Vagina (tissue), 2 donors: ENCODE data around the gene MLYCD. TPM values are rescaled to one million over a fixed set of nuclear protein-coding genes. Genes with fewer than 3 reads are reported as not detected.

Experiments used
- DNase-seq, 2 donors: peaks; one replicate each; pipeline ENCODE4 v3.0.0-alpha.2; 2017; ENCODE audit errors: extremely low spot score in 2 of 2
- H3K27ac ChIP-seq: fragments of 200-600 bp; sonication (generic); one replicate; pipeline ENCODE4 v1.5.1; 2019
- H3K27me3 ChIP-seq: fragments of 200-600 bp; sonication (generic); one replicate; pipeline ENCODE4 v1.5.1; 2019
- H3K36me3 ChIP-seq, 2 donors: fragments of 200-600 bp; sonication (generic); one replicate each; pipeline ENCODE4 v1.5.1; 2017 to 2019
- H3K4me1 ChIP-seq: fragments of 200-600 bp; sonication (generic); one replicate; pipeline ENCODE4 v1.5.1; 2019
- H3K4me3 ChIP-seq, 2 donors: fragments of 200-600 bp; sonication (generic); 1 replicate in 1 of 2; 2 replicates in 1 of 2; pipeline ENCODE4 v1.5.1; 2016 to 2019
- H3K9me3 ChIP-seq: fragments of 200-600 bp; sonication (generic); one replicate; pipeline ENCODE4 v1.5.1; 2019
- CTCF ChIP-seq, 3 experiments: fragments of 450-650 bp in 2 of 3; fragments of 200-600 bp in 1 of 3; sonication (generic) in 1 of 3; IDR thresholded peaks; one replicate each; pipeline ENCODE4 v1.5.1; 2017 to 2019; ENCODE audit warnings: antibody characterized with exemption in 3 of 3, mild to moderate bottlenecking in 2 of 3, moderate library complexity in 2 of 3
- POLR2A ChIP-seq, 2 donors: fragments of 450-650 bp; IDR thresholded peaks; one replicate each; pipeline ENCODE4 v1.6.1; 2017; ENCODE audit warnings: antibody characterized with exemption in 2 of 2, mild to moderate bottlenecking in 2 of 2, moderate library complexity in 2 of 2
- POLR2AphosphoS5 ChIP-seq, 2 donors: sonication (generic); formaldehyde crosslinking; IDR thresholded peaks; one replicate each; pipeline ENCODE4 v1.9.0; 2017; ENCODE audit warnings: antibody characterized with exemption in 2 of 2, mild to moderate bottlenecking in 2 of 2, low read depth in 1 of 2; ENCODE audit not compliant: insufficient read depth in 1 of 2
- intact Hi-C: fragments of 100-400 bp; cut with DNase I; formaldehyde crosslinking; loops from one replicate; pipeline ENCODE4 v1.15.1; 2023
- total RNA-seq: library from RNA; depleted of rRNA; stranded (reverse); fragments of >200 nt; gene quantifications from one replicate; pipeline ENCODE4 v1.2.3, GENCODE V29; 2016

The MLYCD gene
- total RNA-seq, 1 donor from 2014 or later, result 8.8 TPM

DNA sequence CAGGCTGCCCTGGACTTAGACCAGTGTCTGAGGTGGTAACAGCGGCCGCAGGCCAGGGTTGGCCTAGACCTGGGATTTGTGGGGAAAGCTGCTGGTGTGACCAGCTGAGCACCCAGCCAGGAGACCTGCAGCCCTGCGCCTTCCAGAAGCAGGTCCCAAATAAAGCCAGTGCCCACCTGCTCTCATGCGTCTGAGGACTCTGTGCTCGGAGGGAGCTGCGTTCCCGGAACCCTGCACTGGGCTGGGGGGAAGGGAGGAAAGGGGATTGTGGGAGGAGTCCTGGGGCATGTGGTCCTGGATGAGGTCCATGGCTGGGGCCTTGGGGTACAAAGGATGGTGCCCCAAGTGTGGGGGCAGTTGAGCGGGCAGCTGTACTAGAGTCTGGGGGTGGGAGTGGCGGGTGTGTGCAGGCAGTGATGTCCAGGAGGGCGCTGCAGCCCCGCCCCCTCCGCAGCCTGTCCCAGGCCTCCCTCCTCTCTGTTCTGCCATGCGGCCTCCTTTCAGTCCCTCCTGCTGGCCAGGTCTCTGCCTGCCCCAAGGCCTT, 67.3 kb downstream of the MLYCD start:
- H3K36me3 ChIP-seq, result no peaks in the 10 kb centered on the region
- H3K9me3 ChIP-seq, result no peaks in the 10 kb centered on the region
- no peaks in the 10 kb centered on the region for H3K4me1 ChIP-seq
- H3K27me3 ChIP-seq, result no peaks in the 10 kb centered on the region
- no peak for DNase-seq
- intact Hi-C loops, result loop anchor here (10.0 kb wide), 2 partner anchors 99 to 519 kb away; no protein-coding TSS in a partner anchor
- H3K4me3 ChIP-seq, result no peak overlapping the region
- no peak overlapping the region for H3K27ac ChIP-seq
- TF ChIP-seq POLR2A (IDR thresholded peaks at IDR 0.05) (no peak), CTCF (IDR thresholded peaks at IDR 0.05) (no peak), POLR2AphosphoS5 (IDR thresholded peaks at IDR 0.05; ENCODE audit: insufficient read depth in 1 of 2, low read depth in 1 of 2) (no peak)

GRCh38 chr16:83967091-83967490, 68.2 kb downstream of the MLYCD start:
- H3K27ac ChIP-seq, result no peak overlapping the region
- no peaks in the 10 kb centered on the region for H3K36me3 ChIP-seq
- no peak for TF ChIP-seq POLR2A (IDR thresholded peaks at IDR 0.05)
- no peak for TF ChIP-seq CTCF (IDR thresholded peaks at IDR 0.05)
- no peak for TF ChIP-seq POLR2AphosphoS5 (IDR thresholded peaks at IDR 0.05; ENCODE audit: insufficient read depth in 1 of 2, low read depth in 1 of 2)
- no peaks in the 10 kb centered on the region for H3K4me1 ChIP-seq
- no peak overlapping the region for H3K4me3 ChIP-seq
- H3K27me3 ChIP-seq, result no peaks in the 10 kb centered on the region
- H3K9me3 ChIP-seq, result no peaks in the 10 kb centered on the region
- intact Hi-C loops, result loop anchor here (10.0 kb wide), 2 partner anchors 98 to 518 kb away; no protein-coding TSS in a partner anchor
- DNase-seq, result no peak

DNA sequence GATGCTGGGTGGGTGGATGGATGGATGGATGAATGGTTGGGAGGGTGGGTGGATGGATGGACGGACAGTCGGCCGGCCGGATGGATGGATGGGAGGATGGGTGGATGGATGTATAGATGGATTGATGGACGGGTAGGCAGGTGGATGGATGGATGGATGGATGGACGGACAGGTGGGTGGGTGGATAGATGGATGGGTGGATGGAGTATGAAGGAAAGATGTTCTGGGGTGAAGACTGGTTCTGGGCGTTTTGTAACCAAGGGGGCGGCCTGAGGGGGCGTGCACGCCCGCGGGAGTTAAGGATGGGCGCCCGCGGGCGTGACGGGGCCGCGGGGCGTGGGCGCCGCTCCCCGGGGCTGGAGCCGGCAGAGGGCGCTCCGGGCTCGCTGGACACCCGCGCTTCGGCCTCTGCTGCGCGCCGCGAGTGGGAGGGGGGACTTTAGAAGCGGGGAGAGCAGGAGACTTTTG, 69.0 kb downstream of the MLYCD start, which contains the start of gene NECAB2:
Gene NECAB2, plus strand, starts transcription at position 407 of the 468 bp plus-strand sequence. CDS start 405 bp downstream, outside the sequence.
- Histone ChIP-seq H3K9me3 (no peaks in the 10 kb centered on the region), H3K4me1 (no peaks in the 10 kb centered on the region), H3K36me3 (no peaks in the 10 kb centered on the region), H3K4me3 (peak within 1 kb of the TSS in 1 of 2 donors; percentile 39), H3K27me3 (no peaks in the 10 kb centered on the region), H3K27ac (no peak within 1 kb of the TSS)
- no peak for DNase-seq
- TF ChIP-seq POLR2AphosphoS5 (IDR thresholded peaks at IDR 0.05; ENCODE audit: insufficient read depth in 1 of 2, low read depth in 1 of 2), result no peak
- no peak for TF ChIP-seq POLR2A (IDR thresholded peaks at IDR 0.05)
- peak in 1 of 3 experiments; percentile 58 for TF ChIP-seq CTCF (IDR thresholded peaks at IDR 0.05)
- intact Hi-C loops, result loop anchor here (10.0 kb wide), 2 partner anchors 97 to 517 kb away; no protein-coding TSS in a partner anchor

- TF ChIP-seq POLR2AphosphoS5 (IDR thresholded peaks at IDR 0.05; ENCODE audit: insufficient read depth in 1 of 2, low read depth in 1 of 2) (no peak), POLR2A (IDR thresholded peaks at IDR 0.05) (no peak), CTCF (IDR thresholded peaks at IDR 0.05) (no peak)
- H3K36me3 ChIP-seq, result no peaks in the 10 kb centered on the region
- peak overlapping the region in 1 of 2 donors; percentile 39 for H3K4me3 ChIP-seq
- H3K27ac ChIP-seq, result no peak overlapping the region
- intact Hi-C loops, result loop anchor here (10.0 kb wide), 2 partner anchors 96 to 516 kb away; no protein-coding TSS in a partner anchor
- no peaks in the 10 kb centered on the region for H3K27me3 ChIP-seq
- H3K4me1 ChIP-seq, result no peaks in the 10 kb centered on the region
- DNase-seq, result no peak
- no peaks in the 10 kb centered on the region for H3K9me3 ChIP-seq
Observed at GRCh38 chr16:83968306-83968851, 69.5 kb downstream of the MLYCD start.
